K562 (cell line): ENCODE results near the gene APOBEC3G. TPM values are rescaled to one million over a fixed set of nuclear protein-coding genes. Genes with fewer than 3 reads are reported as not detected.

Experiments used
- AFF4 ChIP-seq: sonication (generic); formaldehyde crosslinking; IDR thresholded peaks from 2 replicates; pipeline ENCODE4 v1.8.0; 2023; ENCODE audit warnings: mild to moderate bottlenecking, missing genetic modification reagents
- ARNT ChIP-seq, 2 experiments: fragments of 450-650 bp; IDR thresholded peaks; 2 replicates each; pipeline ENCODE4 v1.6.1; 2016; ENCODE audit warnings: mild to moderate bottlenecking in 1 of 2
- ATF4 ChIP-seq: fragments of 450-650 bp; formaldehyde crosslinking; IDR thresholded peaks from 2 replicates; pipeline ENCODE4 v1.4.0; 2022; ENCODE audit warnings: mild to moderate bottlenecking, moderate library complexity
- FOXK2 ChIP-seq, 2 experiments: fragments of 450-650 bp; IDR thresholded peaks in 1 of 2; conservative IDR thresholded peaks in 1 of 2; 2 replicates each; pipeline ENCODE4 v1.6.1; 2016; ENCODE audit warnings: low read depth in 2 of 2, mild to moderate bottlenecking in 1 of 2
- KDM1A ChIP-seq, 2 experiments: fragments of 450-650 bp; IDR thresholded peaks; 2 replicates each; pipeline ENCODE4 v1.6.1; 2016; ENCODE audit warnings: mild to moderate bottlenecking in 2 of 2
- MCM7 ChIP-seq, 2 experiments: fragments of 450-650 bp; IDR thresholded peaks; 2 replicates each; pipeline ENCODE4 v1.6.1; 2016 to 2018
- OTX1 ChIP-seq: fragments of 450-650 bp; formaldehyde crosslinking; IDR thresholded peaks from 2 replicates; pipeline ENCODE4 v1.4.0; 2022; ENCODE audit warnings: mild to moderate bottlenecking
- SIRT6 ChIP-seq: IDR thresholded peaks from one replicate; pipeline ENCODE4 v1.6.1; 2012; ENCODE audit warnings: low read depth, mild to moderate bottlenecking, control low read depth, inconsistent platforms, low read length, moderate library complexity
- SNRNP70 ChIP-seq: fragments of 200-400 bp; formaldehyde crosslinking; optimal IDR thresholded peaks from 2 replicates; pipeline ENCODE3; 2017; ENCODE audit warnings: low read depth, low read length
- TEAD1 ChIP-seq, 2 experiments: fragments of 450-650 bp in 1 of 2; sonication (generic) in 1 of 2; formaldehyde crosslinking; IDR thresholded peaks; 2 replicates each; pipeline versions ENCODE4 v1.4.0 to v1.8.0; 2020 to 2022; ENCODE audit warnings: mild to moderate bottlenecking in 2 of 2, missing genetic modification reagents in 1 of 2
- TRIM28 ChIP-seq: fragments of 450-650 bp; IDR thresholded peaks from 2 replicates; pipeline ENCODE4 v1.6.1; 2017
- ZBTB7A ChIP-seq: IDR thresholded peaks from 2 replicates; pipeline ENCODE4 v1.6.1; 2011; ENCODE audit warnings: low read depth, mild to moderate bottlenecking, low read length, moderate library complexity, borderline replicate concordance; ENCODE audit not compliant: control insufficient read depth
- ZNF717 ChIP-seq: fragments of 250-450 bp; sonication (Bioruptor Pico); IDR thresholded peaks from 2 replicates; pipeline ENCODE4 v1.5.0; 2021
- ZNF75A ChIP-seq: fragments of 450-650 bp; formaldehyde crosslinking; IDR thresholded peaks from 2 replicates; pipeline ENCODE4 v1.4.0; 2020; ENCODE audit warnings: mild to moderate bottlenecking
- ZZZ3 ChIP-seq: fragments of 450-650 bp; IDR thresholded peaks from 2 replicates; pipeline ENCODE4 v1.6.1; 2016; ENCODE audit warnings: antibody characterized with exemption, mild to moderate bottlenecking, moderate library complexity
- polyA plus RNA-seq, 8 experiments: library from polyadenylated mRNA; depleted of rRNA in 4 of 8; stranded (reverse) in 5 of 8; unstranded in 3 of 8; fragments of >200 nt; fragmentation: Nextera tagmentation in 2 of 8; fragmentation: Illumina TruSeq in 1 of 8; extraction: Ambion mirVana in 2 of 8; extraction: Trizol in 1 of 8; gene quantifications; 2 replicates each; pipeline versions ENCODE4 v1.2.1 to v1.2.3, GENCODE V29; 2011 to 2014; ENCODE audit warnings: inconsistent platforms in 1 of 8, missing spikeins in 1 of 8
- total RNA-seq, 7 experiments: library from RNA; depleted of rRNA in 6 of 7; stranded (reverse); fragments of >200 nt in 6 of 7; fragmentation: Illumina TruSeq in 2 of 7; extraction: Trizol in 2 of 7; gene quantifications; 2 replicates each; pipeline versions ENCODE4 v1.2.1 to v1.2.3, GENCODE V29; 2011 to 2021; ENCODE audit warnings: low replicate concordance in 1 of 7
- TF ChIP-seq, protein P1 (sequence below): fragments of 250-450 bp; sonication (Bioruptor Pico); IDR thresholded peaks from 2 replicates; pipeline ENCODE4 v1.5.0; 2020; ENCODE audit warnings: mild to moderate bottlenecking, borderline replicate concordance
- TF ChIP-seq, protein P2 (sequence below): fragments of 250-450 bp; sonication (Bioruptor Pico); IDR thresholded peaks from 2 replicates; pipeline ENCODE4 v1.5.1; 2021; ENCODE audit warnings: mild to moderate bottlenecking
- TF ChIP-seq, protein P3 (sequence below): fragments of 450-650 bp; IDR thresholded peaks from 2 replicates; pipeline ENCODE4 v1.7.1; 2018; ENCODE audit warnings: mild to moderate bottlenecking, low read depth; ENCODE audit not compliant: partially characterized antibody

Gene APOBEC3G
- total and polyA plus RNA-seq, 9 of the 15 experiments (the other 6 are each of a cell fraction or from before 2014, with no cell fraction given) = 5.2 to 20.8 (median 11.4) TPM

DNA sequence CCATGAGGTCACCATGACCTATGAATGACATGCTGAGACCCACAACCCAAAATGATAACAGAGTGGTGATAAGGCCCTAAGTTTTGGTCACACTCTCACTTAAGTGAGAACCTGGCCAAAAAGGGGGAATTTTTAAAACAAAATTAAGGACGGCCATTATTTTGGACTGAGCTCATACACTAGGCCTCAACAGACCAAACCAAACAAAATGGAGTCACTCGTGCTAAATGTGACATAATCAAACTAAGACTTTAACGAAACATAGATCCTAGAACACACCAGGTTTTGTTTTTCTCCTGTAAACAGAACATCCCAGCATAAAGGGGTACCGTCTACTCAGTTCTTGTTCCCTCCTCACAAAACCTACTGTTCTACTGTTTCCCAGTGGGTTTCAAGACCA is 31.4 kb downstream of the APOBEC3G start (continued):
- TF ChIP-seq TEAD1 (CRISPR knock-in tag; IDR thresholded peaks at IDR 0.05) = peak in 1 of 2 experiments; percentile 95; a peak in 2 of 4 replicates
- TF ChIP-seq ARNT (IDR thresholded peaks at IDR 0.05) = no peak
- peak; percentile 69; the same call in 1 of the 2 replicates for TF ChIP-seq ATF4 (CRISPR knock-in tag)
- TF ChIP-seq ZNF75A (CRISPR knock-in tag) = no peak
- TF ChIP-seq KDM1A (IDR thresholded peaks at IDR 0.05) = no peak
- TF ChIP-seq, protein P1, sequence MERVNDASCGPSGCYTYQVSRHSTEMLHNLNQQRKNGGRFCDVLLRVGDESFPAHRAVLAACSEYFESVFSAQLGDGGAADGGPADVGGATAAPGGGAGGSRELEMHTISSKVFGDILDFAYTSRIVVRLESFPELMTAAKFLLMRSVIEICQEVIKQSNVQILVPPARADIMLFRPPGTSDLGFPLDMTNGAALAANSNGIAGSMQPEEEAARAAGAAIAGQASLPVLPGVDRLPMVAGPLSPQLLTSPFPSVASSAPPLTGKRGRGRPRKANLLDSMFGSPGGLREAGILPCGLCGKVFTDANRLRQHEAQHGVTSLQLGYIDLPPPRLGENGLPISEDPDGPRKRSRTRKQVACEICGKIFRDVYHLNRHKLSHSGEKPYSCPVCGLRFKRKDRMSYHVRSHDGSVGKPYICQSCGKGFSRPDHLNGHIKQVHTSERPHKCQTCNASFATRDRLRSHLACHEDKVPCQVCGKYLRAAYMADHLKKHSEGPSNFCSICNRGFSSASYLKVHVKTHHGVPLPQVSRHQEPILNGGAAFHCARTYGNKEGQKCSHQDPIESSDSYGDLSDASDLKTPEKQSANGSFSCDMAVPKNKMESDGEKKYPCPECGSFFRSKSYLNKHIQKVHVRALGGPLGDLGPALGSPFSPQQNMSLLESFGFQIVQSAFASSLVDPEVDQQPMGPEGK (CRISPR knock-in tag) = no peak
- TF ChIP-seq, protein P2, sequence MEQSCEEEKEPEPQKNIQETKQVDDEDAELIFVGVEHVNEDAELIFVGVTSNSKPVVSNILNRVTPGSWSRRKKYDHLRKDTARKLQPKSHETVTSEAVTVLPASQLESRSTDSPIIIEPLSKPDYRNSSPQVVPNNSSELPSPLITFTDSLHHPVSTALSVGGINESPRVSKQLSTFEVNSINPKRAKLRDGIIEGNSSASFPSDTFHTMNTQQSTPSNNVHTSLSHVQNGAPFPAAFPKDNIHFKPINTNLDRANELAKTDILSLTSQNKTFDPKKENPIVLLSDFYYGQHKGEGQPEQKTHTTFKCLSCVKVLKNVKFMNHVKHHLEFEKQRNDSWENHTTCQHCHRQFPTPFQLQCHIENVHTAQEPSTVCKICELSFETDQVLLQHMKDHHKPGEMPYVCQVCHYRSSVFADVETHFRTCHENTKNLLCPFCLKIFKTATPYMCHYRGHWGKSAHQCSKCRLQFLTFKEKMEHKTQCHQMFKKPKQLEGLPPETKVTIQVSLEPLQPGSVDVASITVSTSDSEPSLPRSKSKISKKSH (CRISPR knock-in tag) = no peak
- no peak for TF ChIP-seq ZZZ3
- TF ChIP-seq, protein P3, sequence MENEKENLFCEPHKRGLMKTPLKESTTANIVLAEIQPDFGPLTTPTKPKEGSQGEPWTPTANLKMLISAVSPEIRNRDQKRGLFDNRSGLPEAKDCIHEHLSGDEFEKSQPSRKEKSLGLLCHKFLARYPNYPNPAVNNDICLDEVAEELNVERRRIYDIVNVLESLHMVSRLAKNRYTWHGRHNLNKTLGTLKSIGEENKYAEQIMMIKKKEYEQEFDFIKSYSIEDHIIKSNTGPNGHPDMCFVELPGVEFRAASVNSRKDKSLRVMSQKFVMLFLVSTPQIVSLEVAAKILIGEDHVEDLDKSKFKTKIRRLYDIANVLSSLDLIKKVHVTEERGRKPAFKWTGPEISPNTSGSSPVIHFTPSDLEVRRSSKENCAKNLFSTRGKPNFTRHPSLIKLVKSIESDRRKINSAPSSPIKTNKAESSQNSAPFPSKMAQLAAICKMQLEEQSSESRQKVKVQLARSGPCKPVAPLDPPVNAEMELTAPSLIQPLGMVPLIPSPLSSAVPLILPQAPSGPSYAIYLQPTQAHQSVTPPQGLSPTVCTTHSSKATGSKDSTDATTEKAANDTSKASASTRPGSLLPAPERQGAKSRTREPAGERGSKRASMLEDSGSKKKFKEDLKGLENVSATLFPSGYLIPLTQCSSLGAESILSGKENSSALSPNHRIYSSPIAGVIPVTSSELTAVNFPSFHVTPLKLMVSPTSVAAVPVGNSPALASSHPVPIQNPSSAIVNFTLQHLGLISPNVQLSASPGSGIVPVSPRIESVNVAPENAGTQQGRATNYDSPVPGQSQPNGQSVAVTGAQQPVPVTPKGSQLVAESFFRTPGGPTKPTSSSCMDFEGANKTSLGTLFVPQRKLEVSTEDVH = no peak
- TF ChIP-seq ZNF717 (CRISPR knock-in tag) = no peak
- no peak for TF ChIP-seq OTX1 (CRISPR knock-in tag)
- no peak for TF ChIP-seq AFF4 (CRISPR knock-in tag)
- TF ChIP-seq SNRNP70 = no peak
- no peak for TF ChIP-seq SIRT6
- TF ChIP-seq MCM7 (IDR thresholded peaks at IDR 0.05) = no peak
- TF ChIP-seq ZBTB7A = no peak
- no peak for TF ChIP-seq FOXK2 (conservative IDR thresholded peaks at IDR 0.05 in 1 of 2, IDR thresholded peaks at IDR 0.05 in 1 of 2; ENCODE audit: low read depth in 2 of 2)
- TF ChIP-seq TRIM28 = no peak
